ENCODE data around the gene KCNQ5.

KCNQ5 gene

GRCh38 chr6:72798196-72798595 is 176.3 kb downstream of the KCNQ5 start:
- DNase-seq (ENCODE audit: low spot score): peak; percentile 52

DNA sequence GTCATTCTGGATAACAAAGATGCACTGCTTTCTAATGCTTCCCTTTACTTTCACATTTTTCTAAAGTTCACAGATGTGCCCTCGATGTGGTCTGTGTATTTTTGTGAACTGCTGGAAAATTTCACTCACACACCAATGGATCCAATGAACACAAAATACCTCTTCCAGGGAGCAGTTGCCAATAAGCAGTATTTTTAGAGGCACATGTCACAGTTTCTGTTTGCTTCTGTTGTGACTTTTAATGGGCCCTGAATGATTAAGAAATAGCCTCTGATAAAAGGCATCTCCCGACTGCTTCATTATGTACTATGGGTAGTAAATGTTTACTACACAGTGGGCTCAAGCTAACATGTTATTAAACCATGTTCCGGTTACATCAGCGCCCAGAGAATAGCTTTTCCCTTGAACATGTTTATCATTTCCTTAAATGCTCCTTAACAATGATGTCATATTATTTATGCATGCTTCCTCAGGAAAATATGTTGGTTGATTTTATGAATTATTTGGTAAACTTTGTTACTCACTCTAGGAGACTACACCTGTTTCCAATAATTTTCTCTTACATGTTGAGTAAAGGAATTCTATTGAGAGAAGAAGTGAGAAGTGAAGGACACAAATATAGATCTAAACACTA is 188.0 kb downstream of the KCNQ5 start:
- no peak for DNase-seq (ENCODE audit: low spot score)

- no peak for DNase-seq (ENCODE audit: low spot score)
Measured at GRCh38 chr6:72810571-72811280, 188.9 kb downstream of the KCNQ5 start.

GRCh38 chr6:72811971-72812421 is 190.1 kb downstream of the KCNQ5 start:
- DNase-seq (ENCODE audit: low spot score): peak; percentile 79

DNA sequence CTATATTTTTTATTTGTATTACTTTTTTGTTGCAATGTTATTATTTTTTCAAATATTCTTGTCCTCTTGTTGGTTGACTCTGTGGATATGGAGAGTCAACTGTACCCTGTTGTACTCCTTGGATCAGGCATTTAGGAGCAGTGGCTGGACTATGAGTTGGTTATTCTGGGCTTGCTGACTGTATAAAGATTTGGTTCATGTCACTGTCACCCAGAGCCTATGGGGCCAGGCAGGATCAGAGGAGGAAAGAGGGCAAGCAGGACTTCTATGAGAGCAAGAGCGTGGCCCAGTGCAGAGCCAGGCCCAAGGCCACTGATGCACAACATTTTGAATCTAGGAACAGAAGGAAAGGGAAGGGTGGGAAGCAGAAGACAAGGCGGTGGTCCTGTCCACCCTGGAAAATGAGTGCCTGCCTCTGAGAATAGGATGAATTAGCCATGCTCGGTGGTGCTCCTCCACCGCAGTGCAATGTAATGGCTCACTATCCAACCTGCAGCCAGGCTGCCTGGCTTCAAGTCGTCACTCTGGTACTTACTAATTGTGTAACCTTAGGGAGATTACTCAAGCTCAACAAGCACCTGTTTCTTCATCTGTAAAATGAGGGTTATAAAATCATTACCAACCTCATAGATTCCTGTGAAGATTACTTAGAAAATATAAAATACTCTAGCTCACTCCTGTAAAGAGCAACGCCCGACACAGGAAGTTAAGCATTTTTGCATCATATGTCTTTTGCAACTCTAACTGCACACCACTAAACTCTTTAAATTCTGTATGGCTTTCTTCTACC is 192.1 kb downstream of the KCNQ5 start:
- peak; percentile 35 for DNase-seq (ENCODE audit: low spot score)

DNA sequence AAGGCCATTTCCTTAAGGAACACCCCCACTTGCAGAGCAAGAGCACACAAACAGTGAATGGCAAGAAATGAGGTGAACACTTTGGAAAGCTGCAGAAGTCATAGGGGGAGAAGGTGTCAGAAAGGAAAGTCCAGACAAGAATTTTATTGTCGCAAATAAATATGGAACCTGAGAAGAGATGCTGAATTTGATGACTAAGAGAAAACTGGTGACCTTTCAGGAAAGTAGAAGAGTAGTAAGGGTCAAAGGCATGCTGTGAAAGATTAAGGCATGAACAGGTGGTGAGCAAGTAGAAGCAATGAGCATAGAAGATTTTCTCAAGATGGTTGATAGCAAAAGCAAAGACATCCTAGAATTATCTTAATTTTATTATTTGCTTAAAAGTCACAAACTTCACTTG is 194.2 kb downstream of the KCNQ5 start:
- DNase-seq (ENCODE audit: low spot score): no peak

DNA sequence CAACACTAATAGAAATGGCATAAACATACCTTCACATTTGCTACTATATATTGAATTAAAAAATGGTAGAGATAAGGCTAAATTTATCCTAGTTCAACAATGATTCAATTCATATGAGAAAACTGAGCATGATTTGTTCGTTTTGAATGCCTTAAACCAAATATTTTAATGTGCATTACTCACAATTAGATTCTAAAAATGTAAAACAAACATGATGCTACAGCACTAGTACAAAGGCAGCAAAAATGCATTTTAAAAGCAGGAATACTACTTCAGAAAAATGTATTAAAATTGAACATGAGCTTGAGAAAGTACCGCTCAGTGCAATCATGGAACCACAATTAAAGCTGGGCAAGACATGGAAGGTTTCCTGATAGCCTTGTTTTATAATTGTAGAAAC is 195.3 kb downstream of the KCNQ5 start:
- no peak for DNase-seq (ENCODE audit: low spot score)

GRCh38 chr6:72819609-72820008 is 197.7 kb downstream of the KCNQ5 start:
- DNase-seq (ENCODE audit: low spot score): no peak

- DNase-seq (ENCODE audit: low spot score): no peak
Measured at GRCh38 chr6:72820153-72820552, 198.3 kb downstream of the KCNQ5 start.

DNA sequence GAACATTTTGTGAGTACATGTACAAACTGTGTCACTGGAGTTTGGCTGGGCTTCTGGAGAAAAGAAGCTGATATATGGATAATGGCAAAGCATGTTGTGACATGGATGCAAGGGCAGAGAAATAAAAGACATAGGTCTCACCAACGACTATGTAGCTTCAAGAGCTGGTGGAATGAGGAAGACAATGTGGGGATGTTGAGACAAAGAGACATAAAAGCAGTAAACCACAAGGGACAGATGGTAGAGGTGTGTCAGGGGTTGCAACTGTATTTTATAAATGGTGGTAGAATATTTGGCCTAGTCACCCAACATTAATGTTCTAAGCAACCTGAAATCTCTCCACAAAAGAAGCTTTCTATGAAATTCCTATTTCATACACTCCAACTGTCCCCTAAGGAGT is 199.0 kb downstream of the KCNQ5 start:
- DNase-seq (ENCODE audit: low spot score): no peak

- no peak for DNase-seq (ENCODE audit: low spot score)
Measured at GRCh38 chr6:72822023-72822422, 200.2 kb downstream of the KCNQ5 start.

DNA sequence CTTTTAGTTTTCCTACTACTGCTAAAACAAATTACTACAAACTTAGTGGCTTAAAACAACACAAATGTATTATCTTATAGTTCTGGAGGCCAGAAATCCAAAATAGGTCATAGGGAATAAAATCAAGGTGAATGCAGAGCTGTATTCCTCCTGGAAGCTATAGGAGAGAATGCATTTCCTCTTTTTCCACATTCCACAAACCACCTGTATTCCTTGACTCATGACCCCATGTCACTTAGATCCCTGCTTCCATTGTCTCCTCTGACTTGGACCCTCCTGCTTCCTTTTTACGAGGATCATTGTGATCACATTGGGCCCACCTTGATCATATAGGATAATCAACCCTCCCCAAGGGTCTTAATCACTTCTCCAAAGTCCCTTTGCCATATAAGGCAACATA is 200.8 kb downstream of the KCNQ5 start:
- DNase-seq (ENCODE audit: low spot score): no peak

DNA sequence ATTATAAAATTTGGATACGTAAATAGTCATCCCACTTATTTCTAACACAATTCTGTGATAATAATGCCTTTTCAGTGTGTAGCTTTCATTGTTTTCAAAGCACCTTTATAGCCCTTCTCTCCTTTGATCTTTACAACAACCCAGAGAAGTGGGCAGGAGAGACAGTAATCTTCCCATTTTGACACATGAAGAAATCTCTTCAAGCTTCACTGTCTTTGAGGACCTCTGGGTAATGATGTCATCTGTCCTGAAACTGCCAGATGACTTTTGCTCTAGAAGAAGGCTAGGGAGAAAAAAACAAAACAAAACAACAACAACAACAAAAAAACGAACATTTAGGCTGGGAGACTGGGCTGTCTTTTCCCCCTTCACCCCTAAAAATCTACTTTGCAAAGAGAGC is 203.0 kb downstream of the KCNQ5 start:
- peak; percentile 64 for DNase-seq (ENCODE audit: low spot score)

DNA sequence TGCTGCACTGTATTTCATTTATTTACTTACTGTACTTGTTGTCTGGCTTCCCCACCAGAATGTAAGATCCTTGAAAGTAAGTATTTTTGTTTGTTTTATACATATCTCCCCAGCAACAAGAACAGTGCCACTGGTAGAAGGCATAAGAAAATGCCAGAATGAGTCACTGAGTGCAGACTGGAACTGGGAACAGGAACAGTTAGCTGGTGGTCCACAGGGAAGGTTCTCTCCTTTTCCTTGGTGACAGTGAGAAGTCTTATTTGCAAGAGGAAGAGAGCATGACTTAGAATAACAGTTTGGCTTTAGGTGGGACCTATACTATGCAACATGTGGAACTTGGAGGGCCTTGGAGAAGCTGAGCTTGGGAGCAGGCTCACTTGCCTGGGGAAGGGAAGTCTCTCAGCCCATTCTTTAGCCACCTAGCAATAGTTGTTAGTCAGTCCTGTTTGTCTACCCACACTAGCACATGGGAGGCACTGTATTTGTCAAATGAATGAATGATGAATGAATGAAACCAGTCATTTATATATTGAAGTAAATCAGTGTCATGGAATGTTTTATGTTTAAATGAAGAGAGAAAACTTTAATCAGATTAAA is 203.5 kb downstream of the KCNQ5 start:
- DNase-seq (ENCODE audit: low spot score): peak; percentile 88

GRCh38 chr6:72826037-72826436 is 204.2 kb downstream of the KCNQ5 start:
- peak; percentile 40 for DNase-seq (ENCODE audit: low spot score)

DNA sequence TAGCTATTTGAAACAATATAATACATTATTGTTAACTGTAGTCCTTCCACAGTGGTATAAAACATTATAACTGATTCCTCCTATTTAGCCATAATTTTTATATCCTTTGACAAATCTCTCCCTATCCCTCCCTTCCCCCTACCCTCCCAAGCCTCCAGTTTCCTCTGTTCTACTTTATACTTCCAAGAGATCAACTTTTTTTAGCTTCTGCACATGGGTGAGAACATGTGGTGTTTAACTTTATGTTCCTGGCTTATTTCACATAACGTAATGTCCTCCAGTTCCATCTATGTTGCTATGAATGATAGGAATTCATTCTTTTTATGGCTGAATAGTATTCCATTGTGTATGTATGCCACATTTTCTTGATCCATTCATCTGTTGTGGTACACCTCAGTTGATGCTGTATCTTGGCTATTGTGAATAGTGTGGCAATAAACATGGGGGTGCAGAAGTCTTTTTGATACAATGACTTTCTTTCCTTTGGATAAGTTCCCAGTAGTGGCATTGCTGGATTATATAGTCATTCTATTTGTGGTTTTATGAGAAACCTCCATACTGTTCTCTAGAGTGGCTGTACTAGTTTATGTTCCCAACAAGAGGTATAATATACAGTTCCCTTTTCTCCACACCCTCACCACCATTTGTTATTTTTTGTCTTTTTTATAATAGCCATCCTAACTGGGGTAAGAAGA is 205.0 kb downstream of the KCNQ5 start:
- peak; percentile 62 for DNase-seq (ENCODE audit: low spot score)

- DNase-seq (ENCODE audit: low spot score): no peak
Measured at GRCh38 chr6:72828904-72829303, 207.0 kb downstream of the KCNQ5 start.

DNA sequence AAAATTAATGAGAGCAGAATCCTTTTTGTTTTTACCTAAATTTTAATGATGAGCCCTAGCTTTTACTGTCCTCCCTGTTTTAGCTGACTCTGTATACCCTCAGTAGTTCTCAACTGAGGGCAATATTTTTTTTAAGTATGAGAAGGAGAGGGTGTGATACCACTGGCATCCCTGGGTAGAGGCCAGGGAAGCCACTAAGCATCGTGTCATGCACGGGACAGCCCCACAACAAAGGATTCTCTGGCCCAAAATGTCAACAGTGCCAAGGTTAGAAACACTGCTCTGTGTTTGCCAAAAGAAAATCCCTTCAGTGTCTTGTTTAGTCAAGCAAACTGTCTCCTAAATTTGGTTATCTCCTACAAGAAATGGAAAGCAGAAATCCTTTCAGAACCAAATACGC is 210.4 kb downstream of the KCNQ5 start:
- DNase-seq (ENCODE audit: low spot score): no peak

DNA sequence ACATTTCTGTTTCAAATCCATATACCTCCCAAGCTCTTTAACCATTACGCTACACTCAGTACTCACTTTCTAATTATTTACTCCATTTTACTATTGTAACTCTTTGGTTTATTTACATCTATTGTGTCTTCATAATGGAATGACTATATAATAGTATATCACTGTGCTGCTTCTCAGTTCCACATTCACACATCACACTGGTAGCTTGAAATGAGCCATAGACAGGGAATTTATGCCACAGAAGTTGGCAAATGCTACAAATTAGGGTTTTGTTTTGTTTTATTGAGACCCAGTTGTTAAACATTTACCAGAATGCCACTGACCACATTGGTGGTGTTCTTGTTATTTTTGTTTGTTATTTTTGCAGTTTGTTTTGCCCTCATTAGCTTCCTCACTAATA is 213.9 kb downstream of the KCNQ5 start:
- no peak for DNase-seq (ENCODE audit: low spot score)

GRCh38 chr6:72836971-72837370 is 215.1 kb downstream of the KCNQ5 start:
- DNase-seq (ENCODE audit: low spot score): no peak

GRCh38 chr6:72841195-72841594 is 219.3 kb downstream of the KCNQ5 start:
- no peak for DNase-seq (ENCODE audit: low spot score)

DNA sequence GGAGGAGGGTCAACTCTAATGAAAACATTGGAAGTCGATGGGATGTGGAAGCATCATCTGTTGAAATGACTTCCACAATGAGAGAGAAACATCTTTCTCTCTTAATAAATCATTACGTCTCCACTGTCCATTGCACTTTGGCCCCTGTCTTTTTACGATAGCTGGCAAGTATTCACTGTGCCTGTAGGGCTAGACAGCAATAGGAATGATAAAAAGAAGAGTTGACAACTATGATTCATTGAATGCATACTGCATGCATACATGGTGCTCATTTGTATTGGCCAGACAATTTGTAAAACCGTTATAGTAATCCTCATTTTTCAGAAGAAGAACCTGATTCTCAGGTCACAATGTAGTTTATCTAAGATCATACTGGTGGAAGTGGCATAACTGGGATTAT is 220.3 kb downstream of the KCNQ5 start:
- DNase-seq (ENCODE audit: low spot score): no peak
